HCT116 (cell line): Measurements from ENCODE around the gene TLE5. TPM values are rescaled to one million over a fixed set of nuclear protein-coding genes. Genes with fewer than 3 reads are reported as not detected.
A peak's percentile ranks its signal among the peaks of the same experiment; 100 is the strongest.

Source experiments
- ATAC-seq: fragments of 200-7000 bp; cut with Tn5 transposase; 2 replicates; pipeline ENCODE4 v1.9.1; 2020; ENCODE audit warnings: mild to moderate bottlenecking, moderate library complexity
- BruUV-seq: library from RNA; stranded (reverse); fragments of 400-500 nt; replicated peaks from 2 replicates; lab custom pipeline; 2021; lab: Mats Ljungman, UMichigan
- CTCF ChIA-PET: fragments of 300-600 bp; sonication (Branson Sonifier 250); formaldehyde crosslinking; loops from one replicate; lab custom pipeline; 2021; ENCODE audit warnings: antibody characterized with exemption; lab: Charles Lee
- POLR2A ChIA-PET: fragments of 300-600, 350-600 bp; sonication (Branson Sonifier 250); formaldehyde crosslinking; loops from one replicate; lab custom pipeline; 2021; ENCODE audit warnings: antibody characterized with exemption; lab: Charles Lee
- RAD21 ChIA-PET, 2 experiments: fragments of 300-600 bp; sonication (Branson Sonifier 250); formaldehyde crosslinking; loops; one replicate each; lab custom pipeline; 2023; ENCODE audit warnings: low total read pairs in 2 of 2; ENCODE audit not compliant: uncharacterized antibody in 2 of 2, unreplicated experiment in 2 of 2, low non-redundant PET in 1 of 2; lab: Charles Lee
- DNase-seq: peaks from one replicate; pipeline ENCODE4 v3.0.0-alpha.2; 2010; ENCODE audit warnings: low read depth, low spot score
- H2AFZ ChIP-seq: fragments of 200-600 bp; shearing (Covaris generic), sonication (generic); 2 replicates; pipeline ENCODE4 v1.6.1; 2017; ENCODE audit warnings: low read depth, mixed run types, mixed read lengths, antibody characterized with exemption, low read length; ENCODE audit not compliant: poor library complexity, severe bottlenecking
- H3K27ac ChIP-seq: 2 replicates; pipeline ENCODE4 v1.5.1; 2012; ENCODE audit warnings: low read depth, low read length
- H3K27me3 ChIP-seq: fragments of 200-600 bp; sonication (generic); 2 replicates; pipeline ENCODE4 v1.6.1; 2016; ENCODE audit warnings: mixed run types, low read length, mixed read lengths; ENCODE audit not compliant: insufficient read depth
- H3K36me3 ChIP-seq, 2 experiments: fragments of 200-500 bp in 1 of 2; fragments of 200-600 bp in 1 of 2; sonication (Bioruptor generic) in 1 of 2; sonication (generic) in 1 of 2; 2 replicates each; pipeline versions ENCODE4 v1.5.1 to v1.6.1; 2014 to 2016; ENCODE audit warnings: low read length in 2 of 2, inconsistent platforms in 1 of 2, mixed read lengths in 1 of 2, mixed run types in 1 of 2; ENCODE audit not compliant: insufficient read depth in 2 of 2, control insufficient read depth in 1 of 2
- H3K4me1 ChIP-seq, 2 experiments: fragments of 200-600 bp in 1 of 2; sonication (generic) in 1 of 2; 2 replicates each; pipeline versions ENCODE4 v1.5.1 to v1.6.1; 2012 to 2017; ENCODE audit warnings: low read length in 2 of 2, inconsistent platforms in 1 of 2, mild to moderate bottlenecking in 1 of 2, mixed read lengths in 1 of 2, mixed run types in 1 of 2, moderate library complexity in 1 of 2; ENCODE audit not compliant: insufficient read depth in 2 of 2, control insufficient read depth in 1 of 2
- H3K4me2 ChIP-seq: fragments of 200-600 bp; sonication (generic); 2 replicates; pipeline ENCODE4 v1.6.1; 2017; ENCODE audit warnings: mixed run types, low read length, mixed read lengths
- H3K4me3 ChIP-seq, 2 experiments: fragments of 200-600 bp in 1 of 2; sonication (generic) in 1 of 2; replicated peaks in 1 of 2; 2 replicates each; pipeline ENCODE4 v1.5.1; 2011 to 2016; ENCODE audit warnings: low read length in 2 of 2, control low read depth in 1 of 2, low read depth in 1 of 2, mild to moderate bottlenecking in 1 of 2, mixed read lengths in 1 of 2, mixed run types in 1 of 2
- H3K79me2 ChIP-seq: fragments of 200-600 bp; sonication (generic); 2 replicates; pipeline ENCODE4 v1.6.1; 2017; ENCODE audit warnings: mild to moderate bottlenecking, mixed run types, low read length, moderate library complexity, mixed read lengths; ENCODE audit not compliant: insufficient read depth
- H3K9ac ChIP-seq: fragments of 200-600 bp; sonication (generic); 2 replicates; pipeline ENCODE4 v1.6.1; 2016; ENCODE audit warnings: low read length, mixed read lengths
- H3K9me2 ChIP-seq: fragments of 200-600 bp; sonication (generic), shearing (Covaris generic); 2 replicates; pipeline ENCODE4 v1.6.1; 2017; ENCODE audit warnings: mixed run types, mild to moderate bottlenecking, moderate library complexity; ENCODE audit not compliant: insufficient read depth
- H3K9me3 ChIP-seq, 2 experiments: fragments of 200-500 bp in 1 of 2; fragments of 200-600 bp in 1 of 2; sonication (Bioruptor generic) in 1 of 2; sonication (generic) in 1 of 2; 2 replicates each; pipeline ENCODE4 v1.6.1; 2014 to 2017; ENCODE audit warnings: low read length in 2 of 2, mixed read lengths in 2 of 2, inconsistent platforms in 1 of 2, low read depth in 1 of 2, mild to moderate bottlenecking in 1 of 2, mixed run types in 1 of 2, moderate library complexity in 1 of 2; ENCODE audit not compliant: control insufficient read depth in 1 of 2, insufficient read depth in 1 of 2
- H4K20me1 ChIP-seq: fragments of 200-600 bp; sonication (generic), shearing (Covaris generic); 2 replicates; pipeline ENCODE4 v1.6.1; 2017; ENCODE audit warnings: mixed run types, mild to moderate bottlenecking, moderate library complexity; ENCODE audit not compliant: insufficient read depth
- CBX3 ChIP-seq: IDR thresholded peaks from 2 replicates; pipeline ENCODE4 v1.6.1; 2012; ENCODE audit warnings: low read depth
- CEBPB ChIP-seq: IDR thresholded peaks from 2 replicates; pipeline ENCODE4 v1.6.1; 2012; ENCODE audit warnings: low read depth
- EGR1 ChIP-seq: IDR thresholded peaks from 2 replicates; pipeline ENCODE4 v1.6.1; 2012; ENCODE audit warnings: low read depth
- ELF1 ChIP-seq: IDR thresholded peaks from 2 replicates; pipeline ENCODE4 v1.6.1; 2012; ENCODE audit warnings: low read depth, borderline replicate concordance
- JUND ChIP-seq: IDR thresholded peaks from 2 replicates; pipeline ENCODE4 v1.6.1; 2012
- POLR2AphosphoS5 ChIP-seq: IDR thresholded peaks from 2 replicates; pipeline ENCODE4 v1.6.1; 2011; ENCODE audit warnings: mild to moderate bottlenecking, low read depth, low read length, moderate library complexity
- SRF ChIP-seq: IDR thresholded peaks from 2 replicates; pipeline ENCODE4 v1.6.1; 2012; ENCODE audit warnings: low read depth
- TCF7L2 ChIP-seq: IDR thresholded peaks from 2 replicates; pipeline ENCODE4 v1.7.0; 2011; ENCODE audit warnings: borderline replicate concordance, inconsistent platforms; ENCODE audit not compliant: insufficient read depth, insufficient read length; ENCODE audit errors: extremely low read depth
- YY1 ChIP-seq: IDR thresholded peaks from 2 replicates; pipeline ENCODE4 v1.6.1; 2011; ENCODE audit warnings: low read length, low read depth, moderate library complexity, mild to moderate bottlenecking; ENCODE audit not compliant: insufficient replicate concordance; ENCODE audit errors: extremely low read depth
- ZFX ChIP-seq: fragments of 450-650 bp; IDR thresholded peaks from 2 replicates; pipeline ENCODE4 v1.6.1; 2017
- intact Hi-C: fragments of 100-400 bp; cut with micrococcal nuclease; formaldehyde crosslinking; loops from 2 replicates; pipeline ENCODE4 v1.10.0; 2022
- total RNA-seq: library from RNA; stranded (reverse); gene quantifications from one replicate; pipeline ENCODE4 v1.2.1, GENCODE V29; 2021; ENCODE audit not compliant: unreplicated experiment
- TF ChIP-seq, protein P1 (sequence below): IDR thresholded peaks from 2 replicates; pipeline ENCODE4 v1.6.1; 2012; ENCODE audit warnings: low read depth

The TLE5 gene
- total RNA-seq, 1 experiment from 2014 or later: 263 TPM

GRCh38 chr19:3080286-3080685 lies 18.0 kb upstream of the TLE5 start:
- RAD21 ChIA-PET: no interaction called here
- DNase-seq: no peak
- H3K79me2 ChIP-seq: no peaks in the 10 kb centered on the region
- no peaks in the 10 kb centered on the region for H3K9me3 ChIP-seq
- no peaks in the 10 kb centered on the region for H3K27me3 ChIP-seq
- no TSS peak for BruUV-seq
- no peaks in the 10 kb centered on the region for H3K9me2 ChIP-seq
- intact Hi-C loops: no loop called here
- TF ChIP-seq ZFX (no peak), JUND (no peak), EGR1 (no peak)
- TF ChIP-seq, protein P1, sequence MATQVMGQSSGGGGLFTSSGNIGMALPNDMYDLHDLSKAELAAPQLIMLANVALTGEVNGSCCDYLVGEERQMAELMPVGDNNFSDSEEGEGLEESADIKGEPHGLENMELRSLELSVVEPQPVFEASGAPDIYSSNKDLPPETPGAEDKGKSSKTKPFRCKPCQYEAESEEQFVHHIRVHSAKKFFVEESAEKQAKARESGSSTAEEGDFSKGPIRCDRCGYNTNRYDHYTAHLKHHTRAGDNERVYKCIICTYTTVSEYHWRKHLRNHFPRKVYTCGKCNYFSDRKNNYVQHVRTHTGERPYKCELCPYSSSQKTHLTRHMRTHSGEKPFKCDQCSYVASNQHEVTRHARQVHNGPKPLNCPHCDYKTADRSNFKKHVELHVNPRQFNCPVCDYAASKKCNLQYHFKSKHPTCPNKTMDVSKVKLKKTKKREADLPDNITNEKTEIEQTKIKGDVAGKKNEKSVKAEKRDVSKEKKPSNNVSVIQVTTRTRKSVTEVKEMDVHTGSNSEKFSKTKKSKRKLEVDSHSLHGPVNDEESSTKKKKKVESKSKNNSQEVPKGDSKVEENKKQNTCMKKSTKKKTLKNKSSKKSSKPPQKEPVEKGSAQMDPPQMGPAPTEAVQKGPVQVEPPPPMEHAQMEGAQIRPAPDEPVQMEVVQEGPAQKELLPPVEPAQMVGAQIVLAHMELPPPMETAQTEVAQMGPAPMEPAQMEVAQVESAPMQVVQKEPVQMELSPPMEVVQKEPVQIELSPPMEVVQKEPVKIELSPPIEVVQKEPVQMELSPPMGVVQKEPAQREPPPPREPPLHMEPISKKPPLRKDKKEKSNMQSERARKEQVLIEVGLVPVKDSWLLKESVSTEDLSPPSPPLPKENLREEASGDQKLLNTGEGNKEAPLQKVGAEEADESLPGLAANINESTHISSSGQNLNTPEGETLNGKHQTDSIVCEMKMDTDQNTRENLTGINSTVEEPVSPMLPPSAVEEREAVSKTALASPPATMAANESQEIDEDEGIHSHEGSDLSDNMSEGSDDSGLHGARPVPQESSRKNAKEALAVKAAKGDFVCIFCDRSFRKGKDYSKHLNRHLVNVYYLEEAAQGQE: no peak
- TF ChIP-seq, all 23 proteins: peak for 0
- H2AFZ ChIP-seq: no peak overlapping the region
- no peaks in the 10 kb centered on the region for H3K36me3 ChIP-seq
- ATAC-seq: no peak
- H3K27ac ChIP-seq: no peak overlapping the region
- H3K4me3 ChIP-seq: no peak overlapping the region
- no peak overlapping the region for H3K4me2 ChIP-seq
- CTCF ChIA-PET: interaction anchor here (1.3 to 1.5 kb wide), 2 partner anchors 24 to 46 kb away, joined by 4 to 6 read pairs; no protein-coding TSS in a partner anchor
- H3K9ac ChIP-seq: no peak overlapping the region
- POLR2A ChIA-PET: no interaction called here
- H3K4me1 ChIP-seq: peaks cover 10 to 25% of the 10 kb centered on the region in 2 experiments
- no peaks in the 10 kb centered on the region for H4K20me1 ChIP-seq

DNA sequence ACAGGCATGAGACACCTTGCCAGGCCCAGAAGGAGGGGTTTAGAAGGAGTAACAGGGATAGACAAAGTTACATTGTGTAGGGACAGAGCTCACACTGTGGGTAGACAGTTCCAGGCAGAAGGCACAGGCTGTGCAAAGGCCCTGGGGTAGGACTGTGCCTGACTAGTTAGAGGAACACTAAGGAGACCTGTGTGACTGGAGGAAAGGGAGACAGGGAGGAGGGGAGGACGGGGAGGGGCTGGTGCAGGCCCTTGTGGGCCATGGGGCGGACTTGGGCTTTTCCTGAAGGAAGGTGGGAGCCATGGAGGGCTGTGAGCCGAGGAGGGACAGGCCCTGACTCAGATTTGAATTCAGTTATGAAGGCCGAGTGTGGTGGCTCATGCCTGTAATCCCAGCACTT lies 17.3 kb upstream of the TLE5 start:
- RAD21 ChIA-PET: no interaction called here
- Histone ChIP-seq H3K4me2 (peak overlapping the region; percentile 27; the same call in 1 of the 2 replicates), H4K20me1 (no peaks in the 10 kb centered on the region), H3K36me3 (no peaks in the 10 kb centered on the region), H3K79me2 (no peaks in the 10 kb centered on the region), H3K27me3 (no peaks in the 10 kb centered on the region), H3K9me2 (no peaks in the 10 kb centered on the region), H3K9me3 (no peaks in the 10 kb centered on the region), H3K4me3 (no peak overlapping the region), H3K27ac (no peak overlapping the region), H2AFZ (no peak overlapping the region), H3K4me1 (peaks cover 18 to 32% of the 10 kb centered on the region in 2 experiments), H3K9ac (no peak overlapping the region)
- POLR2A ChIA-PET: no interaction called here
- TF ChIP-seq SRF (no peak), CEBPB (no peak), ZFX (no peak), TCF7L2 (no peak), CBX3 (no peak), ELF1 (no peak), YY1 (no peak), POLR2AphosphoS5 (no peak)
- no peak for ATAC-seq
- CTCF ChIA-PET: interaction anchor here (1.5 to 1.6 kb wide), 2 partner anchors 24 to 47 kb away, joined by 4 read pairs; no protein-coding TSS in a partner anchor
- no TSS peak for BruUV-seq
- no peak for DNase-seq
- intact Hi-C loops: loop anchor here (5.0 kb wide), 1 partner anchor 83 kb away; no protein-coding TSS in a partner anchor
